HG02981 (cell line): ENCODE data around the gene HOXA9.
A peak's percentile ranks its signal among the peaks of the same experiment; 100 is the strongest.

ENCODE experiments used
- ATAC-seq: cut with Tn5 transposase; IDR thresholded peaks from one replicate; pipeline ENCODE4 v1.9.1; 2021; ENCODE audit warnings: mild to moderate bottlenecking, moderate library complexity; ENCODE audit not compliant: unreplicated experiment

HOXA9 gene

DNA sequence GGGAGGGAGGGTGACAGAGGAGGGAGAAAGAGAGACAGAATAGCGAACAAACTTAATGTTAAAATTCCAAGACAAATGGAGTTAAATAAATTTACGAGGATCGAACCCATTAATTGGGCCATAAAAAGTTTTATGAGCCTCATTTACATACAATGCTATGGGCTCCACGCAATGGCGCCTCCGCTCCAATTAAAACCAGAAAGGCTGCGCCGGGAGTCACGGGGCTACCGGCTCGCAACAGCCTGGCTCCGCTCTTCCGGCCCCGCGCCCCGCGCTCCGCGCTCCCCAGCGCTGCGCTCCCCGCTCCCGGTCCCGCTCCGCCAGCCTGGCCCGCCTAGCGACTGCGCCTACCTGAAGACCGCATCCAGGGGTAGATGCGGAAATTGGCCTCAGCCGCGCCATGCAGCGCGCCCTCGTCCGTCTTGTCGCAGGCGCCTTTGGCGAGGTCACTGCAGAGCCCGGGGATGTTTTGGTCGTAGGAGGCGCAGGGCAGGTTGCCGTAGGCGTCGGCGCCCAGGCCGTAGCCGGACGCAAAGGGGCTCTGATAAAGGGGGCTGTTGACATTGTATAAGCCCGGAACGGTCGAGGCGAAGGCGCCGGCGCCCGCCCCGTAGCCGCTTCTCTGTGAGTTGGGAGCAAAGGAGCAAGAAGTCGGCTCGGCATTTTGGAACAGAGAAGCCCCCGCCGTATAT lies 9.4 kb downstream of the HOXA9 start:
- no peak for ATAC-seq

DNA sequence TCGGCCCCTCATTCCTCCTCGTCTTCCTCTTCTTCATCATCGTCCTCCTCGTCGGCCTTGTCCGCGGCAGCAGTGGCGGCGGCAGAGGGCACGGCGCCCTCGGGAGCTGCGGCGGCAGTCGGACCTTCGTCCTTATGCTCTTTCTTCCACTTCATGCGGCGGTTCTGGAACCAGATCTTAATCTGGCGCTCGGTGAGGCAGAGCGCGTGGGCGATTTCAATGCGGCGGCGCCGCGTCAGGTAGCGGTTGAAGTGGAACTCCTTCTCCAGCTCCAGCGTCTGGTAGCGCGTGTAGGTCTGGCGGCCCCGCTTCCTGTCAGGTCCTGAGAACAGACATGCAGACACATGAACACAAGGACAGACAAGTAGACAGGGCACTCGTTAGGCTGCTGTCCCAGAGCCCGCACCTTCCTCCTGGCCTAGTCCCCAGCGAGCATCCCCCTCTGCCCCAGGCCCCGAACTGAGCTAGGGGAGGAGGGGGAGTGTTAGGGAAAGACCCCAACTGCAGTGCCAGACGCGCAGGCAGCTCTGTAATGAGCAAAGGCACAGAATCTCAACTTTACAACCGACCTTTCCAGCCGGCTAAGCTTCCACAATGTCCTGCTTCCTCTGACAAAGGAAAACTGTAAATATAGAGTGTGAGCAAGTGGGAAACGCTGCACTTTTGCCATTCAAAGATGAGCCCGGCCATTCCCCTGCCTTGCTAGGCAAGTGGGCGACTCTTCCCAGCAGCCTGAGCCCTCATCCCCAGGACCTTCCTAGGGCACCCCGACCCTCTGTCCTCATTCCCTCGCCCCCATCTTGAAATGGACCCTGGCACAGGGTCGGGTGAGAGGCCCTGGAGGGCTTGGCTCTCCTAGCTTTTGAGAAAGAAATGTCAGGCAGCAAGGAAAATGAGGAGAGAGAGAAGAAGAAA lies 10.2 kb downstream of the HOXA9 start:
- no peak for ATAC-seq

DNA sequence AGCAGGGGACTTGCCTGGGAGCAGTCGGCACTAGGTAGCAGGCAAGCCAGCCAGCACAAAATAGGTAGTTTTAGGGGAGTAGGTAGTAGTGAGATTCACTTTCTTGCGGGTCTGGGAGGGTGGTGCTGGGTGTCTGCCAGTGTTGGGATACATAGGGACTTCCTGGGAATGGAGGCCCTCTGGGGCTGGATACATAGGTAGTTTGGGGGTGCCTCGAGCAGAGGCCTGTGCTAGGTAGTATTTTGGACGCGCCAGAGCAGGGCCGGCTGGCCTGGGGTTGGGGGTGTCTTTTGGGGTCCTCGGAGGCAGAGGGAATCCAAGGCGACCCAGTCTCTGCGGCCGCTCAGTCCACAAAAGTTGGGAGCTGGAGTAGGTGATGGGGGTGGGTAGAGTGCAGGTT lies 11.0 kb downstream of the HOXA9 start:
- no peak for ATAC-seq

DNA sequence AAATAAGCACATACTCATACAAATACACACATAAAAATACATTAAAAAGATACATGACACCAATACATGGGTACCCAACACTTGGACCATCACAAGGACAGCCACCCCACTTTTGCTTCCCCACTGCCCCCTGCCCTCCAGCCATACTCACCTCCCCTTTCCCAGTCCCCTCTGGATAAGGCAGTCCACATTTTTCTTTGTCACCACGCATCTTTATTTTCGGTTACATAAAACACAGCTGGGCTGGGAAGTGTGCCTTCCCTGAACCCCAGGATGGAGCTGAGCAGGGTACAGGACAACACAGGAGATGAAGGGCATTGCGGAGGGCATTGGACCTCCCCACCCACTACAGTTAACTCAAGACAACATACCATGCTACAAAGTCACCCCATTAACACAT lies 11.8 kb downstream of the HOXA9 start:
- no peak for ATAC-seq

DNA sequence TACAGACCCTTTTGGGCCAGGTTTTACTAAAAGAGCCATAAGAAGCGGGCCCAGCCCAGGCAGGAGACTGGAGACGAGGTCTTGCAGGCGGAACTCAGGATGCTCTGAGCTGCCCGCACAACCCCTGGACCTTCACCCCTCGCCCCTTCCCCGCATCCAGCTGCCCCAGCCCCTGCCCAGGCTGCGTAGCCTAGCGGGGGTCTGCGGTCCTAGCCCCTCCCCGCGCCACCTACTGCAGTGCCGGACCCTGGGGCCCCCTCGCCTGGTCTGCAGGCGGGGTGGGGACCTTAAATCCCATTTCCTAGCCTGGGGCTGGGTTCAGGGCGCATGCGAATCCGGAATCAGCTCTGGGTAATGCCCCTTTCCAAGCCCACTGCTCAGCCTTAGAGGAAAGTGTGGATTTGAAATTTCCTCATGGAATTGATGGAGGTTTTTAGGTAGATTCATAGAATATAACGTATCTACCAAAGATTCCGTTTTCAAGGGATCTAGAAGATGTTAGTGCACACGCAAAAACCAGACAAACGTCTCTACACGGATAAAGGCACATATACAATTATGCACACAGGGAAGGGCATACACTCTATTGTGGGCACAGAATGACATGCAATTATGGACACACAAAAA lies 12.4 kb downstream of the HOXA9 start:
- no peak for ATAC-seq

DNA sequence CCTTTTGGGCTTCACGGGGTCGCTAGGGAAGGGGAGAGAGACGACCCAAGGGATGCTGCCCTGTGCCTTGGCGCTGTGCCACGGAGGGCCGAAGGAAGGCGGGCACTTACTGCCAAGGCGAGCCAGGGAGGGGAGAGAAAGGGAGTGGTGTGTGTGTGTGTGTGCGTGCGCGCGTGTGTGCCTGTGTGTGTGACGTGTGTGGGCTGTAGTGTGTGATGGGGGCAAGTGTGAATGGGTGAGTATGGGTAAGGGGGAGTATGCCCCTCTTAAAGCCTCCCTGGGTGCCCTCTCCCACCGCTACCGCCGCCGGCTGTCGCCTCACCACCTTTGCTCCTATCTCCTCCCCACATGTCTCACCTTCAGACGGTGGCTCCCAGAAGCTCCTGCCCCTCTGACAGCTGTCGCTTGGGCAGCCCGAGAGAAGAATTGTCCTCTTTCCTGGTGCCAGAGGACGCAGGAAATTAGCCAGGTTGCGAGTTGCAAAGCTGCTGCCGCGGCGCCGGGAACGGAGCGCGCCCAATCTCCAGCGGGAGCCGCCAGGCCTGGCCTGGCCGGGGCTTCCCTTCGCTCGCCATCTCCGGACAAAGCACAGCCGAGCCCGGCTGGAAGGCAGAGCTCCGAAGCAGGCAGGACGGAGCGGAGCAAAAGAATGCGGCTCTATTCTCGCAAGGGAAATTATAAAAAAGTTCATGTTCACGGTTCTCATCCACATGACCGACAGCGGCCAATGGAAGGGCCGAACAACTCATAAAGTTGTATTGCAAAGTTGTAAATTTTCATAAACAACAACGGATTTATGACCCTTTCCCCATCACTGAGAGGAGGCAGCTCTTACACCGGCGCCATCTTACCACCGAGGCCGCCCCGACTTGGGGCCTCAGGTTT lies 13.2 kb downstream of the HOXA9 start, which contains the start of gene HOXA3:
Gene HOXA3, minus strand, starts transcription at position 653 of the 885 bp plus-strand sequence. CDS start 41,943 bp downstream, outside the sequence.
- no peak for ATAC-seq

DNA sequence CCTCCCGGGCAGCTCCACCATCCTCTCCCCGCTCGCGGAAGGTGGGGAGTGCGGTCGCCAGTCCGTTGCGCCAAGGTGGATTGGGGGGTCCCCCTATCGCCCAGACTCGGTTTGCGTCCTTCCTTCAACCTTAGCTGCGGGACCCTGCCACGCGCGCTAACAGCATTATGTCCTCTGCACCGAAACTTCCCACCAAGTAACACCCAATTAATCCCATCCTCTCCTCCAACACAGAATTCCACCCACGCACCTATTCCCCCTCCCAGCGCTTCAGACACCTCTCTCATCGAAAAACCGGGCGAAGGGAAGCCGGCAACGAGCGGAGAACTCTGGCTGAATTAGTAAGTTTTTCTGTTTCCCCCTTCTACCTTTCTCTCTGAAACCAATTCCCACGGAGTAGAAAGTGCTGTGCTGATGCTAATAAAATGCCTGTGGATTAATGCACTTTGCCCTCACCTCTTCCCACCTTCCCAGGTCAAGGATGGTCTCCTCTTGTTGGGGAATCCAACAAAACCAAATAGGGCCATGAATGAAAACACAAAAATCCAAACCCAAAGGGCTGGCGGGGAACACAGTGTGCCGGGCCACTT lies 13.9 kb downstream of the HOXA9 start:
- ATAC-seq = no peak

DNA sequence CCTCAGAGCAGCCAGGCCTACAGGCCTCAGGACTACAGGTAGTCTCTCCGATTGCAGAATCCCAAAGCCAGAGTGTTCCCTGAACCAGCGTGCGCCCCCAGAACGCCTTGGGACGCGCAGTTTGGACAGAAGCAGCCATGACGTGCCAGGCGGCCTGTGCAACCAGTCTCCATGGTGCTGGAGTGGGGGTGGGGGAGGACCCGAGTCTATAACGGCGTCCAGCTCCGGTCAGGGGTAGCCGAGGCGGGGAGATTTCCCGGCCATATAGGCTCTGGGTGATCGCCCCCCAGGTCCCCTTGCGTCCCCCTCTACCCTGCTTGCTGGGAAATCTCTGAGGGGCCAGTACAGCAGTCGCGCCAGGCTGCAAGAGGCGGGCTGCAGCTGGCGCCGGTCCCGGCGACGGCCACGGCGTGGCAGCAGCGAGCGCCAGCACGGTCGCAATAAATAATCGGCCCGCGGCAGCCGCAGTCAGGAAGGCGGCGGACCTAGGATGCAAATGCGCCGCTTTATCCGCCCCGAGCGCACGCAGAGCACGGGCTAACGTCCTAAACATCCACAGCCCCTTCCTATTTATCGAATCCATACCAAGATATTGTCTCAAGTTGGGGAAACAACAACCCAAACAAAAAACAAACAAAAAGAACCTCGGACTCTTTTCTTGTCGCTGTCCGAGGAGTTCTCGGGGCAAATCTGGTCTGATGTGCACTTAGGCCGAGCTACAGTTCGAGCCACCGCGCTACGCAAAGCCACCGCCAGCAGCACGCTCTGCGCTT lies 14.6 kb downstream of the HOXA9 start:
- ATAC-seq = peak; percentile 76

DNA sequence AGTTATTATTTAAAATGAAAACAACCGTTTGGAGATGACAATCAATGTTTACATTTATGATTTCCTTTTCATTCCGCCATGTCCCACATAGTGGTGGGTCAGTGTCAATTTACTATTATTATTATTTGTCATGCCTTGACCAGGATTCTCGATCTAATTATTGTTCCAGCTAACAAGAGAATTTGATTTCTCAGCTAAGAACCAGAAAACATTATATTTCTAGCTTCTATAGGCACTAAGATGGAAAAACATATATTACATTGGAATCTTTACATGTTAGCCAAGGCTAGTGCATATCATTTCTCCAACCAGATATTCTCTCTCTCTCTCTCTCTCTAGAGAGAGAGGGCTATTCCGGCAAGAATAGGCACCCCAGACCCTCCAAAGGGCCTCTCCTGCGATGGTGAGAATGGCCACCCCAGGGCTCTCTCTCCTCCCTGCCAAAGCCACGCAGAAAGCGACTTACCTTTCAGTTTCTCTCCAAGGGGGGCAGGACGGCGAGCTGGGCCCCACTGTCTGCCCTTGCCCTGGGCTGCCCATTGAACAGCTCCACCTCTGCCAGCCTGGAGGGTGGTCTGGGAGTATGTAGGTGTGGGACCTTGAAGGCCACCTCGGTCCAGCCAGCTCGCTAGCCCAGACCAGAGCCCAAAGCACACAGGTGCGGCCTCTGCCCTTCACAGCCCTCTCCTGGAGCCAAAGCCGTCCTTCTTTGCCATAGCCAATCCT lies 15.3 kb downstream of the HOXA9 start:
- no peak for ATAC-seq

DNA sequence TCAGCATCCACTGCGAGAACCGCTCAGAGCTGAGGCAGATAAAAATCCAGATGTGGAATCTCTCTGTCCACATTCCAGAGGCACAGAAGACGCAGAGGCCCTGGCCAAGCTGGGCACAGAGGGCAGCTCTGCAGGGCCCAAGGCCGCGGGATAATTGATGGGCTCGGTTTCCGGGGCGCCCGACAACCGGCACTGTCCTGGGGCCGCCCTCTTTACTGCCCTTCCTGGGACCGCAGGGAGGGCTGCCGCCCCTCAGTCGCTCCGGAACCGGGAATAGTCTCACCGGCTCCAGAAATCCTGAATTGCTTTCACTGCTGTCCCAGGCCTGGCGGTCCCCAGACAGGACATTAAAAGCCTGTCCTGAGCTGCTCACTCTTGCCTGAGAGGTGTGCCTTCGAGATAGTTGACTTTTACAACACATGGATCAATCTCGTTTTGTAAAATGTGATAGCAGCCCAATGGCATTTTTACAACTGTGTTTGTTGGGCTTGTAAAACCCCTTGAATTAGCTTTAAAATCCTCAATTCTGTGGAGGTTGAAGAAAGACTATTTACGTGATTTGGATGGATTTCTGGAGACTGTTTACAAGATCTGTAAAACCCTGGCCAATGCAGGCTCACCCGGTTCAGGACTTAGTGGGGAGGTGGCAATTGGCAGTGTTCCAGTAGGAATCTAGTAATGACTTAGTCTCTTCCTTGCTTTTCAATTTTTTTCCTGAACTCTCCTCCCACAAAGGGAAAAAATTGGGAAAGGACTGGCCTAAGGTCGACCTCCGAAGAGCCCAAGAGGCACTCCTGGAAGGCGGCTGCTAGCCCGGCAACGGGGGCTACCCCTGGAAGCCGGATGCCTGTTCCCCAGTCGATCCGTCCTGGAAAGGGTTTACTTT lies 16.3 kb downstream of the HOXA9 start:
- no peak for ATAC-seq

DNA sequence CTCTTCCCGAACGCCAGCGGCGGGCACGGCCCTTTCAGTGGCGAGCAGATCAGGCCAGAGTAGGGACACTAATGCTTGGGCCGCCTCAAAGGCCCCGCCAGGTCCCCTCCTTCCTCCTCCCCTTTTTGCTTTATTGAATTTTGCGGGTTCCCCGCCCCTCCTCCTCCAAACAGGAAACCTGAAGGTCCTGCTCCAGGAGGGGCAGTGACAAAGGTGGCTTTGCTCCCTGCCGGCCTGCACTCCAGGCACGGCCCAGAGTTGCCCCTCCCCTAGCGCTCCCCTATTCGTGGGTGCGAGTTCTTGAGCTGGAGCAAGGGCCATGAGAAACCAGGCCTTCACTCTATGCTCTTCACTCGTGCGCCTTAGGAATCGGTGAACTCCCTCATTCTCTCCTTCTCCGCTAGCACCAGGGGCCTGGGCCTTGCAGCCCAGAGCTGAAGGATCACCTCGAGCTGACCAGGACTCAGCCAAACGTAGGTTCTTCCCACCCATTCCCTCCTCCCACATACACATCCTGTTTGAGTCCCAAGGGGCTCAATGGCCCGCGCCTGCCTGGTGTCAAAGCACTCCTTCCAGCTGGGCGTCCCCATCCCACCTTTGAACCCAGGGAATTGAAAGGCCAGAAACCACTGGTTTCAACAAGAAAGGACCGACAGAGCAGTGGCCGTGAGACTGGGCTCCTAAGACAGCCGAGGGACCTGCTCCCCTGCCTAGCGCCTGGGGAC lies 17.1 kb downstream of the HOXA9 start:
- ATAC-seq = no peak

DNA sequence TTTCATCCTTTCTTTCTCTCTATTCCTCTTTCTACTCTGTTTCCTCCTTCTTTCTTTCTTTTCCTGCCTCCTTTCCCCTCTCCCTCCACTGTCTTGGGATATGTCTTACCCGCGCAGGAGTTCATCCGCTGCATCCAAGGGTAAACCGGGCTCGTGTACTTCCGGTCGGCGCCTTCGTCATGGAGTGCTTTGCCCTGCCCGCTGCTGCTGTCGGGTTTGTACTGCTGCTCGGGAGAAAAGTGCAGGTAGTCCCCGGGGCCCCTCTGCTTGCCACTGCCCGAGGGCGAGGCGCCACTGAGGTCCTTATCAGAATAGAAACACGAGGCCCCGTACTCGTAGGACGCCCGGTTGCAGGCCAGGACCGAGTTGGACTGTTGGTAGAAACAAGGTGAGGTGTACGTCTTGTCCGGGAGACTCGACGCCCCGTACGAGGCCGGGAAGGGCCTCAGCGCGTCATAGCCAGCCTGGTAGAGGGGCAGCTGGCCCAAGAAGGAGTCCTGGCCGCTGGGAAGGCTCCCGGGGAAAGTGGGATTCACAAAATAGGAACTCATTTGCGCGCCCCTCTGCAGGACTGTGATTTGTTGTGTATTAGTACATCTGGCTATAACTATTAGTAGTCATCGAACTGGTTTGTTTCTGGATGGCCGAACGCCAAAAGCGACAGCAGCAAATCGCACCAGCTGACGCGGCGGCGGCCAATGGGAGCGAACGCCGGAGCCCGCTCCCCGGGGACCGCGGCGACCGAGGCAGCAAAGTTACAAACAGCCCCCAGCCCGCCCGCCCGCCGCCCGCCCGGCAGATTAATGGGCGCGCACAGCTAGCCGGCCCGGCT lies 17.9 kb downstream of the HOXA9 start, which contains the start of gene HOXA6:
Gene HOXA6, minus strand, starts transcription at position 576 of the 832 bp plus-strand sequence. Its CDS starts 25 bp downstream, at position 551.
- no peak for ATAC-seq

DNA sequence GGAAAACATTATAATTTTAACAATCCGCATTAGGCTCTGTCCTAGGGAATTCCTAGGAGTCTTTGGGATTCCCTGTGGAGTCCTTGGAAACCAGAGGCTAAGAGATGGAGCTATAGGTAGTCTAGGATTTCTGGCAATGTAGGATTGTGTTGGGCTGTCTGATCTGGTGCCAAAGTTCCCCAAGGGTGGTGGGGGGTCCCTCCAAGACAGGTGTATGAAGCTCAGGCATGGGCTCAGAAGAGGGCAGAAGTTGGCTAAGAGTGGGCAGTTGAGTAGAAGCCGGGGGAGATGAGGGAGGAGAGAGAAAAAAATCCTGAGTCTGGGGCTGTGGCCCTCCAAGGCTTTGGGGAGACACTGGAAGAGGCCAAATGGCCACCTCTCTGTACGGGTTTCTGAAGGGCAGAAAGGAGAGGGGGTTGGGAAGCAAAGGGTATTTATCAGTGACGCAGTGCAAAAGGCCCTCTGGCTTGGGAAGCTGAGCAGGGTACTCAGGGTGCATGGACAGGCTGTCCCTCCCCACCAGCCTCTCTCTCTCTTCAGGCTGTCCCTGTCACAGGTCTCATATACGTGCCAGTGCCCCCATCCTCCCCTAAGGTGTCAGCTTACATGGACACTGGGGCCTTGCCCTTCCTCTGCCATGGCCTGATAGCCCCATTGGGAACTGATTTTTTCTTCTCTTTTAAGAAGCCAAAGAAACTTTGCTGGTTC lies 18.7 kb downstream of the HOXA9 start:
- ATAC-seq = no peak

DNA sequence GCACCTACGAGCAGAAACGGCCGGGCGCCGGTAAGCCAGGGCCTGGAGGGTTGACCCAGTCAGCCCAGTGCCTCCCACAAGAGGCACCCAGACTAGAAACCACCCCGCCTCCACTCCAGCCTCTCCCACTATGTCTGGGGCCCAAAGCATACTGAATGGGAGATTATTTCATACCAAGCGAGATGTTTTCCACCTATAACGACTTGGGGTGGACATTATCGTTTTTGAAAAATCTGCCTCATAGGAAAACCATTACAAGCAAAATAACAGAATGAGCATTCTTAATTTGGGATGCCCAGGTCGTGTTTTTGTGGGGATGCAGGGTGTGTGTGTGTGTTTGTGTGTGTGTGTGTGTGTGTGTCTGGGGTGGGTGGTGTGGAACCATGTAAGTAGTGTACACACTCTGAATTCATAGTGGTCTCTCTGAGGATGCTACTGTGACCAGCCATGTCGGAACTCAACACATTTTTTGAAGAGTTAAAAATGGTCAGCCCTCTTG lies 19.4 kb downstream of the HOXA9 start:
- ATAC-seq = no peak

DNA sequence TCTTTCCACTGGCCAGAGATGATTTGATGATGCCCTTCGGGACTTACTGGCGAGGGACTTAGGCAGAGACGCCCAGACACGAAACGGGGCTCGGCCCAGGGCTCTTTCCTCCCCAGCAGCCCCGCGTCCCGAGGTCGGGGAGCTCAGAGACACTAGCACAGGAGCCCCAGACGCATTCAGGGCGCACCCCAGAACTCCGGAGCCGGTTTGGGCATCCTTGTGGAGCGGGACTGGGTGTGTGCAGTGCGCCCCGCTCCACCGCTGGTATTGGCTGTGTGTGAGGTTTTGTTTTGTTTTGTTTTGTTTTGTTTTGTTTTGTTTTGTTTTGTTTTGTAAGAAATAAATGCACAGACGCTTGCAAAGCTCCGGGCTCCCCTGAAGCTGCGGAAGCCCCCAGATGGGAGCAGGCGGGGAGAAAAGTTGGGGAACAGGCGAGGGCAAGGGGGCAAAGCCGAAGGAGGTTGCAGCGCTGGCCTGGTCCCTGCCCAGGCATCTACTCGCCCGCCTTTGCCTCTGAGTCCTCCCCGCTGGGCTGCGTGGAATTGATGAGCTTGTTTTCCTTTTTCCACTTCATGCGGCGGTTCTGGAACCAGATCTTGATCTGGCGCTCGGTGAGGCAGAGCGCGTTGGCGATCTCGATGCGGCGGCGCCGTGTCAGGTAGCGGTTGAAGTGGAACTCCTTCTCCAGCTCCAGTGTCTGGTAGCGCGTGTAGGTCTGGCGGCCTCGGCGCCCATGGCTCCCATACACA lies 20.0 kb downstream of the HOXA9 start:
- no peak for ATAC-seq
